Gastroesophageal sphincter (tissue), 3 donors: ENCODE results near the gene KCNQ4.

Experiments
- CTCF ChIP-seq, 4 experiments: fragments of 200-600 bp in 2 of 4; fragments of 450-650 bp in 2 of 4; sonication (generic) in 1 of 4; IDR thresholded peaks; one replicate each; pipeline ENCODE4 v1.5.1; 2017 to 2019; ENCODE audit warnings: antibody characterized with exemption in 4 of 4, mild to moderate bottlenecking in 2 of 4, moderate library complexity in 2 of 4
- EP300 ChIP-seq: sonication (generic); formaldehyde crosslinking; IDR thresholded peaks from one replicate; pipeline ENCODE4 v1.6.1; 2017; ENCODE audit warnings: antibody characterized with exemption, mild to moderate bottlenecking
- POLR2A ChIP-seq, 2 donors: fragments of 450-650 bp; IDR thresholded peaks; one replicate each; pipeline ENCODE4 v1.6.1; 2017; ENCODE audit warnings: antibody characterized with exemption in 2 of 2, mild to moderate bottlenecking in 2 of 2, moderate library complexity in 1 of 2
- POLR2AphosphoS5 ChIP-seq: sonication (generic); formaldehyde crosslinking; IDR thresholded peaks from one replicate; pipeline ENCODE4 v1.6.1; 2017; ENCODE audit warnings: antibody characterized with exemption

DNA sequence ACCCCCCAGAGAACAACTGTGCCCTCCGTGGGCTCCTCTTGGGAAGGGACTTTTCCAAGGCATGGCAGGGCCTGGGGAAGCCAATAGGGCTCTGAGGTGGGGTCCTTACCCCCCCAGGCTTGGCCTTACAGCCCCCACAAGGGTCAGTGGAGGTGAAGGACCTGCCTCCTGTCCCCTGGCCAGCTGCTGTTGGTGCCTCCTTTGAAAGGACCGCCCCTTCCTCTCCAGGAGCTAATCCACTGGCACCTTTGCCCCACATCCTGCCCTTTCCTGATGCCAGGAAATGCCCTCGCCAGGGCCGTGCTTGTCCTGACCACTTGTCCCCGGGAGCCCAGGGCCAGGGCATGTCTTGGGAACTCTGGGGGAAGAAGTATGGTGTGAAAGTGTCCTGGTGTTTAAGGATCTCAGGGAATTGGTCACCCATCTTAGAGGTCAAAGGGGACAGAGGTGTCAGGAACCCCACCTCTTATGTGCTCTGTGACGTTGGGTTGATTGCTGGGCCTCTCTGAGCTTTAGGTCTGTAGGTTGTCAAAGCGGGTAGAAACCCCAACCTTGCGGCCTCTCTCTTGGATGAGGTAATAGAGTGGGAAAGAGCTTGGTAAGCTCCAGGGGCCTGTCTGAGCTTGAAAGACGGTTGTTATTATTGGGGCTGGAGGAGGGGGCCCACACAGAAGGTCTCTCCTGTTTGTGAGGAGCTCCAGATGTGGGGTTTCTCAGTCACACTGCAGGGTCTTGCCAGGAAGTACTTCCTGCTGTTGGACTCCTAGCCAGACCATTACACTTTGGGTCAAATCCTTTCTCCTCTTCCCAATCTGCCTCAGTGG, 2.8 kb downstream of the KCNQ4 start:
- no peak for TF ChIP-seq CTCF (IDR thresholded peaks at IDR 0.05)
- no peak for TF ChIP-seq EP300
- TF ChIP-seq POLR2A (IDR thresholded peaks at IDR 0.05) = no peak
- TF ChIP-seq POLR2AphosphoS5 = no peak
